GM21529 (cell line): Measurements from ENCODE around the gene MRPS5.
"Not testable (repeated sequence)": the region's sequence is repeated elsewhere in the genome, so short reads cannot be mapped to it uniquely, and the experiment has no call there.

Source experiments
- ATAC-seq: cut with Tn5 transposase; IDR thresholded peaks from one replicate; pipeline ENCODE4 v1.9.1; 2021; ENCODE audit not compliant: unreplicated experiment

Gene MRPS5

DNA sequence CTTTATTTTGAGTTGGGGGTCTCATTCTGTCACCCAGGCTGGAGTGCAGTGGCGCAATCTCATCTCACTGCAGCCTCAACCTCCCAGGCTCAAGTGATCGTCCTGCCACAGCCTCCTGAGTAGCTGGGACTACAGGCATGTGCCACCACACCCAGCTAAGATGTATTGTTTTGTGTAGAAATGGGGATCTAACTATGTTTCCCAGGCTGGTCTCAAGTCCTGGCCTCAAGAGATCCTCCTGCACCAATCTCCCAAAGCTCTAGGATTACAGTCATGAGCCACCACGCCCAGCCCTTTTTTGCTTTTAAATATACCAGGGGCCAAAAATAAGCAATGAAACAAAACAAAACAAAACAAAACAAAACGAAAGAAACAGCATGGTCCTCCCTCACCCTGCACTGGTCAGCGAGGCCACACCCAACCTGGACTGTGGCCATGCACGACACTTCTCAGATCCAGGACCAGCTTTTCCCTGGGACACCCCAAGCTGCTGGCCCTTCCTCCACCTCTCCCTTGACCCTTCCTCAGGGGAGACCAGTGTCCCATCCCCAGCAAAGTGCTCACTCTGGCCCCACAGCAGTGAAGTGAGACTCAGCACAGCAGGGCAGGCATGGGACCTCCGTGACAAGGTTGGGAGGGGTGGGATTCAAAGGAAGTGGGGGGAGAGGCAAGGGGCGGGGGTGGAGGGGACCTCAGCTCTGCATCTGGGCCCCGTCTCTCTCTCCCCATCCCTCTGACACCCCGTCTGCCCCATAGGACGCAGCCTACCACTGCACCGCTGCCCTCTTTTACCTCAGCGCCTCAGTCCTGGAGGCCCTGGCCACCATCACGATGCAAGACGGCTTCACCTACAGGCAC lies 72.6 kb downstream of the MRPS5 start:
- no peak for ATAC-seq

GRCh38 chr2:95047629-95048510 lies 73.7 kb downstream of the MRPS5 start:
- no peak for ATAC-seq

- ATAC-seq = no peak
Observed at GRCh38 chr2:95046371-95047112, 75.1 kb downstream of the MRPS5 start.

DNA sequence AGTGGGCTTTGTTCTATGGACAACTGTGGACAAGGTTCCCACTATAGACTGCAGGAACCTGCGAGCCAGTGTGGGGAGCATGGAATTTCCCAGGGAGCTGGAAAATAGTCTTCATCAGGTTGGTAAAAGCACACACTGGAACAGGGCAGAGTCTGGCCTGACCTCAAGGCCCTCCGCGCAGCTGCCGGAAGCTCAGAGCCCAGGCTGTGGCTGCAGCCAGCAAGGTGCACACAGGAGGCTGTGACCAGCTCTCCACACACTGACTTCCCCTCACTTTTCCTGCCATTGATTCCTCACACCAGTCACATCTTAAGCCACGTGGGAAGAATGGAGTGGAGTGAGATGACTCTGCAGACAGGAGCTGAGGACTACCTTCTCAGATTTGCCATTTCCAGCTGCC lies 77.0 kb downstream of the MRPS5 start:
- ATAC-seq = no peak

DNA sequence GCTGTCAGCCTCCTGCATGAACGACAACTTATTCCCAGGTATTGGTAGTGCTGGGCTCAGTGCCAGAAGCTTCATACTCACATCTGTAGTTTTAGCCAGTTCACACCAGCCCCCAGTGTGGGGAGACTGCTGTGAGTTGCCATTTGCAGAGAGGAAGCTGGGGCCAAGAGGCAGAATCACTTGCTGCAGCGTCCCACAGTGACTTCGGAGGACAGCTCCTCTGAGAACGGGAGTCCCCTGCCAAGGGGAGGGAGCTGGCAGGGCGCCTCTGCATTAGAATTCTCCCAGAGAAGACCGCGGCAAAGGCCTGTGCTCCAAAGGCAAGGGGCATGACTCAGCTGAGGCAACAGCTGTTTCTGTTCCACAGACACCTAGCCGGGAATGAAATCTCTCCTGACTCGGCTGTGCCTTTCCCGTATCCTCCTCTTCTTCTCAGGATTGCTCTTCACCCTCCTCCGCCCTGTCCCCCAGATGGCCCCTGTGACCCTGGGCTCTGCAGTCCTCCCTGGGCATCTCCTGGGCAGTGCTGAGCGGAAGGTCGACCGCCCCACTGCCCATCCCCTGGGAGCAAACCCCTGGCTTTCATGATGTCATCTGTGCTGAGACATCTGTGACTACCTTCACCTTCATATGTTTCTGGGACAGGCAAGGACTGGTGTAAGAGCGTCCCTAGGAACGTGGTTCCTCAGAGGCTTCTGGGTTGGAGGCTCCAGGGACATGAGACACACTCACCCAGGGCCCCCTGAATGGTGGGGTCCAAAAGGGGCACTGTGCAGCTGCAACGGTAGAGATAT lies 78.1 kb downstream of the MRPS5 start:
- ATAC-seq = peak; percentile 52

- no peak for ATAC-seq
Observed at GRCh38 chr2:95042472-95043271, 78.9 kb downstream of the MRPS5 start.

- ATAC-seq = peak; percentile 39
Observed at GRCh38 chr2:95041824-95042442, 79.7 kb downstream of the MRPS5 start.

DNA sequence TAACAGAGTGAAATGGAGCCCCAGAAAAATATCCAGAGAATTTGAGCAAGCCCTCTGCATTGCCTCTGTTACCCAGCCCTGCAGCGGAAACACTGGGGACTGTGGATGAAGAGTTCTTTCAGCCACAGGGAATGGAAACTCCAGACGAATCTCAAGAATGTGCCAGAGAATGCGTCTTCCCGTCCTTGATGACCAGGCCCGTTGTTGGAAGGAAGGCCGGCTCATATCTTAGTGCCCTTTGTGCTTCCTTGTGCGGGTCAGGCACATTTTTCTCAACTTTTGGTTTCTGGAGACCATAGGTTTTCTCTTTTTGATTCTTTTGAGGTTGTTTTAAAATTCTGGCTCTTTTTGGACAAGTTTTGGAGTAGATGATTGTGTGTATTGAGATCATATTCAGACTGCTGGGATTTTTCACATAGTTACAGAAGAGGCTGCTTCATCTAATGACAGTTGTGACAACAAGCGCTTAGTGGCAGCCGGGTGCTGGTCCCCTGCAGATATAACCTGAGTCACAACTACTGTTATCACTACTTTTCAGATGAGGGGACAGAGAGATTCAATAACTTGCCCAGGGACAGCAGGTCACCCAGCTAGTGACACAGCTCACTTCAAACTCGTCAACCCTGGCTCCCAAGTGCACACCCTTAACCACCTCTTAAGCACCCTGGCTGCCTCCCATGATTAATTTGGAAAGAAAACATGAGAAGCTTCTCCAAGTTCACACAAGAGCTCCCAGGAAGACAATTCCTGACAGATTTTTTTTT lies 80.4 kb downstream of the MRPS5 start:
- peak; percentile 39 for ATAC-seq

GRCh38 chr2:95040426-95040825 lies 81.2 kb downstream of the MRPS5 start:
- no peak for ATAC-seq

GRCh38 chr2:95039978-95040377 lies 81.6 kb downstream of the MRPS5 start:
- ATAC-seq = no peak

DNA sequence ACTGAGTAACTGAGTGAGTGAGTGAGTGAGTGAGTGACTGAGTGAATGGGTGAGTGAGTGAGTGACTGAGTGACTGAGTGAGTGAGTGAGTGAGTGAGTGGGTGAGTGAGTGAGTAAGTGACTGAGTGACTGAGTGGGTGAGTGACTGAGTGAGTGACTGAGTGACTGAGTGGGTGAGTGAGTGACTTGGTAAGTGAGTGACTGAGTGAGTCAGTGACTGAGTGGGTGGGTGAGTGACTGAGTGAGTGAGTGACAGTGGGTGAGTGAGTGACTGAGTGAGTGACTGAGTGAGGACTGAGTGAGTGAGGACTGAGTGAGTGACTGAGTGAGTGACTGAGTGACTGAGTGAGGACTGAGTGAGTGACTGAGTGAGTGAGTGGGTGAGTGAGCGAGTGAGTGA lies 82.2 kb downstream of the MRPS5 start:
- no peak for ATAC-seq

DNA sequence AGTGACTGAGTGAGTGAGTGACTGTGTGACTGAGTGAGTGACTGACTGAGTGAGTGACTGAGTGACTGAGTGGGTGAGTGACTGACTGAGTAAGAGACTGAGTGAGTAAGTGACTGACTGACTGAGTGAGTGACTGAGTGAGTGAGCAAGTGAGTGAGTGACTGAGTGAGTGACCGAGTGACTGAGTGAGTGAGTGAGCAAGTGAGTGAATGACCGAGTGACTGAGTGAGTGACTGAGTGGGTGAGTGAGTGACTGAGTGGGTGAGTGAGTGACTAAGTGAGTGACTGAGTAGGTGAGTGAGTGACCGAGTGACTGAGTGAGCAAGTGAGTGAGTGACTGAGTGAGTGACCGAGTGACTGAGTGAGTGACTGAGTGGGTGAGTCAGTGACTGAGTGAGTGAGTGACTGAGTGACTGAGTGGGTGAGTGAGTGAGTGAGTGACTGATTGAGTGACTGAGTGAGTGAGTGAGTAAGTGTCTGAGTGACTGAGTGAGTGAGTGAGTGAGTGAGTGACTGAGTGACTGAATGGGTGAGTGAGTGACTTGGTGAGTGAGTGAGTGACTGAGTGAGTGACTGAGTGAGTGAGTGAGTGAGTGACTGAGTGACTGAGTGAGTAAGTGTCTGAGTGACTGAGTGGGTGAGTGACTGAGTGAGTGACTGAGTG lies 82.8 kb downstream of the MRPS5 start:
- ATAC-seq = no peak

GRCh38 chr2:95037841-95038585 lies 83.6 kb downstream of the MRPS5 start:
- ATAC-seq = not testable (repeated sequence)

DNA sequence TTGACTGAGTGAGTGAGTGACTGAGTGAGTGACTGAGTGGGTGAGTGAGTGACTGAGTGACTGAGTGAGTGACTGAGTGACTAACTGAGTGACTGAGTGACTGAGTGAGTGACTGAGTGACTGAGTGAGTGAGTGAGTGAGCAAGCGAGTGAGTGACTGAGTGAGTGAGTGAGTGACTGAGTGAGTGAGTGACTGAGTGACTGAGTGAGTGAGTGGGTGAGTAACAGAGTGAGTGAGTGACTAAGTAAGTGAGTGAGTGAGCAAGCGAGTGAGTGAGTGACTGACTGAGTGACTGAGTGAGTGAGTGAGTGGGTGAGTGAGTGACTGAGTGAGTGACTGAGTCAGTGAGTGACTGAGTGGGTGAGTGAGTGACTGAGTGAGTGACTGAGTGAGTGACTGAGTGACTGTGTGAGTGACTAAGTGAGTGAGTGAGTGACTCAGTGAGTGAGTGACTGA lies 84.2 kb downstream of the MRPS5 start:
- no peak for ATAC-seq

- ATAC-seq = no peak
Observed at GRCh38 chr2:95036596-95037383, 84.8 kb downstream of the MRPS5 start.
